ENCODE data around the gene TSPYL4. TPM values are rescaled to one million over a fixed set of nuclear protein-coding genes. Genes with fewer than 3 reads are reported as not detected.
A peak's percentile ranks its signal among the peaks of the same experiment; 100 is the strongest.

The TSPYL4 gene
- total and polyA plus RNA-seq, 2 donors from 2014 or later, result 15.2 to 25.8 TPM

GRCh38 chr6:116254297-116255056 lies 602 bp upstream of the TSPYL4 start:
- peak in 2 of 5 donors; percentile 28 to 56 for DNase-seq
- intact Hi-C loops (cut with DNase I), result no loop called here
- FAIRE-seq, result no peak
- Histone ChIP-seq H3K27ac (ENCODE audit: low read depth in 2 of 2, low read length in 2 of 2) (peak overlapping the region; percentile 75 to 89), H3K4me3 (ENCODE audit: low read length in 3 of 3) (peak overlapping the region; percentile 65 to 92 (median 85)), H3K4me1 (ENCODE audit: control insufficient read depth in 2 of 3, insufficient read depth in 2 of 3, low read depth in 1 of 3, low read length in 3 of 3) (peaks cover 0 to 29% (median 29%) of the 10 kb centered on the region in 3 donors), H3K9me3 (ENCODE audit: control insufficient read depth in 2 of 3, insufficient read depth in 1 of 3, low read length in 3 of 3) (no peaks in the 10 kb centered on the region), H3K36me3 (ENCODE audit: control insufficient read depth in 2 of 3, insufficient read depth in 3 of 3, low read length in 3 of 3) (peaks cover 0 to 2% (median 0%) of the 10 kb centered on the region in 3 donors), H3K9ac (ENCODE audit: low read length in 3 of 3) (peak overlapping the region; percentile 71 to 84 (median 78)), H3K27me3 (ENCODE audit: control insufficient read depth, insufficient read depth, low read length) (no peaks in the 10 kb centered on the region)
- no peak for TF ChIP-seq CTCF (IDR thresholded peaks at IDR 0.05; ENCODE audit: borderline replicate concordance, extremely low read depth, insufficient read depth)

GRCh38 chr6:116253188-116253504 lies 729 bp downstream of the TSPYL4 start:
- peak in 1 of 5 donors; percentile 20 for DNase-seq
- no peak for FAIRE-seq
- peak overlapping the region; percentile 30 to 84 (median 78) for H3K9ac ChIP-seq (ENCODE audit: low read length in 3 of 3)
- H3K4me3 ChIP-seq (ENCODE audit: low read length in 3 of 3), result peak overlapping the region; percentile 65 to 92 (median 85)
- H3K36me3 ChIP-seq (ENCODE audit: control insufficient read depth in 2 of 3, insufficient read depth in 3 of 3, low read length in 3 of 3), result no peaks in the 10 kb centered on the region
- TF ChIP-seq CTCF (IDR thresholded peaks at IDR 0.05; ENCODE audit: borderline replicate concordance, extremely low read depth, insufficient read depth), result no peak
- peaks cover 0 to 31% (median 31%) of the 10 kb centered on the region in 3 donors for H3K4me1 ChIP-seq (ENCODE audit: control insufficient read depth in 2 of 3, insufficient read depth in 2 of 3, low read depth in 1 of 3, low read length in 3 of 3)
- H3K27me3 ChIP-seq (ENCODE audit: control insufficient read depth, insufficient read depth, low read length), result no peaks in the 10 kb centered on the region
- intact Hi-C loops (cut with DNase I), result no loop called here
- H3K9me3 ChIP-seq (ENCODE audit: control insufficient read depth in 2 of 3, insufficient read depth in 1 of 3, low read length in 3 of 3), result no peaks in the 10 kb centered on the region
- peak overlapping the region; percentile 75 to 89 for H3K27ac ChIP-seq (ENCODE audit: low read depth in 2 of 2, low read length in 2 of 2)

- TF ChIP-seq CTCF (IDR thresholded peaks at IDR 0.05; ENCODE audit: borderline replicate concordance, extremely low read depth, insufficient read depth), result no peak
- Histone ChIP-seq H3K36me3 (ENCODE audit: control insufficient read depth in 2 of 3, insufficient read depth in 3 of 3, low read length in 3 of 3) (no peaks in the 10 kb centered on the region), H3K4me1 (ENCODE audit: control insufficient read depth in 2 of 3, insufficient read depth in 2 of 3, low read depth in 1 of 3, low read length in 3 of 3) (peaks cover 0 to 41% (median 35%) of the 10 kb centered on the region in 3 donors), H3K4me3 (ENCODE audit: low read length in 3 of 3) (peak overlapping the region in 2 of 3 donors; percentile 36 to 92), H3K27ac (ENCODE audit: low read depth in 2 of 2, low read length in 2 of 2) (no peak overlapping the region), H3K9me3 (ENCODE audit: control insufficient read depth in 2 of 3, insufficient read depth in 1 of 3, low read length in 3 of 3) (no peaks in the 10 kb centered on the region), H3K9ac (ENCODE audit: low read length in 3 of 3) (no peak overlapping the region), H3K27me3 (ENCODE audit: control insufficient read depth, insufficient read depth, low read length) (no peaks in the 10 kb centered on the region)
- intact Hi-C loops (cut with DNase I), result no loop called here
- DNase-seq, result peak in 2 of 5 donors; percentile 9 to 27
- no peak for FAIRE-seq
Measured at GRCh38 chr6:116251568-116252384, 2.1 kb downstream of the TSPYL4 start.
